Testis (tissue), 2 donors: ENCODE measurements around the gene RNF183.

ENCODE experiments used
- CTCF ChIP-seq, 3 experiments: fragments of 450-650 bp in 2 of 3; fragments of 200-600 bp in 1 of 3; sonication (generic) in 1 of 3; IDR thresholded peaks; one replicate each; pipeline ENCODE4 v1.5.1; 2016 to 2019; ENCODE audit warnings: antibody characterized with exemption in 3 of 3, mild to moderate bottlenecking in 2 of 3, moderate library complexity in 1 of 3
- POLR2A ChIP-seq: fragments of 450-650 bp; IDR thresholded peaks from one replicate; pipeline ENCODE4 v1.6.1; 2017; ENCODE audit warnings: antibody characterized with exemption, mild to moderate bottlenecking, moderate library complexity

- TF ChIP-seq CTCF (IDR thresholded peaks at IDR 0.05) (no peak), POLR2A (no peak)
These were observed 4.0 kb downstream of the RNF183 start for GRCh38 chr9:113298924-113299770.
